NB4 (cell line): Measurements from ENCODE around the gene CDK8.
"Not testable (repeated sequence)": the region's sequence is repeated elsewhere in the genome, so short reads cannot be mapped to it uniquely, and the experiment has no call there.

Experiments
- MAX ChIP-seq: IDR thresholded peaks from 2 replicates; pipeline ENCODE4 v1.6.1; 2011; ENCODE audit warnings: low read depth, low read length
- MYC ChIP-seq: IDR thresholded peaks from 2 replicates; pipeline ENCODE4 v1.6.1; 2011; ENCODE audit warnings: low read depth, low read length
- POLR2A ChIP-seq: IDR thresholded peaks from 2 replicates; pipeline ENCODE4 v1.6.1; 2011; ENCODE audit warnings: mild to moderate bottlenecking; ENCODE audit not compliant: insufficient read length; ENCODE audit errors: extremely low read depth
- TF ChIP-seq, protein P1 (sequence below): IDR thresholded peaks from one replicate; pipeline ENCODE4 v1.5.1; 2012; ENCODE audit warnings: low read depth, low read length

DNA sequence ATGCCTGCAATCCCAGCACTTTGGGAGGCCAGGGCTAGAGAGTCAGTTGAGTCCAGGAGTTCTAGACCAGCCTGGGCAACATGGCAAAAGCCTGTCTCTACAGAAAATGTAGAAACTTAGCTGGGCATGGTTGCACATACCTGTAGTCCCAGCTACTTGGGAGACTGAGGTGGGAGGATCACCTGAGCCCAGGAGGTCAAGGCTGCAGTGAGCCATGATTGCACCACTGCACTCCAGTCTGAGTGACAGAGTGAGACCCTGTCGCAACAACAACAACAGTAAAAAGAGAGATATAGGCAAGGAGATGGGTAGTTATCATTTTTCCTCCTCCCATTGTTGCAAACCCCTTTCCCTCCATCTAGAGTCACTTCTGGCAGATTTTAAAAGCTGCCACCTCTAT, 62.2 kb downstream of the CDK8 start:
- TF ChIP-seq, protein P1, sequence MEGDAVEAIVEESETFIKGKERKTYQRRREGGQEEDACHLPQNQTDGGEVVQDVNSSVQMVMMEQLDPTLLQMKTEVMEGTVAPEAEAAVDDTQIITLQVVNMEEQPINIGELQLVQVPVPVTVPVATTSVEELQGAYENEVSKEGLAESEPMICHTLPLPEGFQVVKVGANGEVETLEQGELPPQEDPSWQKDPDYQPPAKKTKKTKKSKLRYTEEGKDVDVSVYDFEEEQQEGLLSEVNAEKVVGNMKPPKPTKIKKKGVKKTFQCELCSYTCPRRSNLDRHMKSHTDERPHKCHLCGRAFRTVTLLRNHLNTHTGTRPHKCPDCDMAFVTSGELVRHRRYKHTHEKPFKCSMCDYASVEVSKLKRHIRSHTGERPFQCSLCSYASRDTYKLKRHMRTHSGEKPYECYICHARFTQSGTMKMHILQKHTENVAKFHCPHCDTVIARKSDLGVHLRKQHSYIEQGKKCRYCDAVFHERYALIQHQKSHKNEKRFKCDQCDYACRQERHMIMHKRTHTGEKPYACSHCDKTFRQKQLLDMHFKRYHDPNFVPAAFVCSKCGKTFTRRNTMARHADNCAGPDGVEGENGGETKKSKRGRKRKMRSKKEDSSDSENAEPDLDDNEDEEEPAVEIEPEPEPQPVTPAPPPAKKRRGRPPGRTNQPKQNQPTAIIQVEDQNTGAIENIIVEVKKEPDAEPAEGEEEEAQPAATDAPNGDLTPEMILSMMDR = not testable (repeated sequence)
- not testable (repeated sequence) for TF ChIP-seq POLR2A, MAX, MYC
